ENCODE data around the gene DEFB132.

DNA sequence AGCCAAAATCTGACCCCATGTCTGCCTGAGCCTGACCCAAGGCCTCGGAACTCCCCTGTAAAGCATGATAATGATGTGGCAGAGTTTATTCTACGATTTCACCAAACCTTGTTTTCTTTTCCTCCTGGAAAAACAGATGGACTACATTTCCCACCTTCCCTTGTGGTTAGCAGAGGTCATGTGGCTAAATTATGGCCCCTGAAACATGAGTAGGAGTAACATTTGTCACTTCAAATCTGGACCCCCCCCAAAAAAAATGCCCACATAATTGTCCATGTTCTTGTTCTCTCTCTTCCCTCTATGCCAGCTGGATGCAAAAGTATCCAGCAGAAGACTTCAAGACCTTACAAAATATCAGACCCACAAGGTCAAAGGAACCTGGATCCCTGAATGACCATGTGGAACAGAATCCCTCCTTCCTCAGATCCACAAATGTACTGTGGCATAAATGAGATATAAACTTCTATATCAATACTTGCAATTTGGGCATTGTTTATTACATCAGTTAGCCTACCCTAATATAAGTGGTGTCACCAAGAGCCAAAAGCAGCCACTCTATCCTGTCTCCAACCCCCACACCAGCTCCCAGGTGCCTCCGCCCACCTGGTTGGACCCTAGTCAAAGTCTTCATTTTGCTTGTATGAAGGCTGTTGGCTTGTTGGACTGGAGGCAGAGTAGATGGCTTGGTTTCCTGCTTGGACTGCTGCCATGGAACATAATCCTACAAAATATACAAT, 31.6 kb downstream of the DEFB132 start:
- TF ChIP-seq YY1 (IDR thresholded peaks at IDR 0.05; ENCODE audit: insufficient read depth, insufficient read length): no peak
- TF ChIP-seq SUZ12 (IDR thresholded peaks at IDR 0.05; ENCODE audit: extremely low read depth, insufficient read depth, insufficient read length): no peak
